Liver (tissue), 3 donors: ENCODE results near the gene LDB2.

Experiments
- JUND ChIP-seq, 2 donors: IDR thresholded peaks; 2 replicates each; pipeline ENCODE4 v1.6.1; 2016; ENCODE audit warnings: antibody characterized with exemption in 2 of 2
- RXRA ChIP-seq, 2 donors: IDR thresholded peaks; 2 replicates each; pipeline ENCODE4 v1.6.1; 2017 to 2018; ENCODE audit warnings: antibody characterized with exemption in 2 of 2, mild to moderate bottlenecking in 1 of 2
- TF ChIP-seq, protein P1 (sequence below): fragments of 150-350 bp; IDR thresholded peaks from 2 replicates; pipeline ENCODE4 v1.5.1; 2017; ENCODE audit warnings: improper control_type of control experiment, low read depth, low read length; ENCODE audit not compliant: missing input control
- TF ChIP-seq, protein P2 (sequence below): IDR thresholded peaks from 2 replicates; pipeline ENCODE4 v1.6.1; 2016; ENCODE audit warnings: antibody characterized with exemption
- TF ChIP-seq, protein P3 (sequence below): IDR thresholded peaks from 2 replicates; pipeline ENCODE4 v1.6.1; 2016; ENCODE audit warnings: antibody characterized with exemption
- TF ChIP-seq, protein P4 (sequence below): IDR thresholded peaks from 2 replicates; pipeline ENCODE4 v1.6.1; 2016; ENCODE audit warnings: antibody characterized with exemption
- TF ChIP-seq, protein P5 (sequence below): IDR thresholded peaks from 2 replicates; pipeline ENCODE4 v1.6.1; 2016; ENCODE audit warnings: antibody characterized with exemption, mild to moderate bottlenecking
- donor health status: healthy.
- donor health status: healthy.

DNA sequence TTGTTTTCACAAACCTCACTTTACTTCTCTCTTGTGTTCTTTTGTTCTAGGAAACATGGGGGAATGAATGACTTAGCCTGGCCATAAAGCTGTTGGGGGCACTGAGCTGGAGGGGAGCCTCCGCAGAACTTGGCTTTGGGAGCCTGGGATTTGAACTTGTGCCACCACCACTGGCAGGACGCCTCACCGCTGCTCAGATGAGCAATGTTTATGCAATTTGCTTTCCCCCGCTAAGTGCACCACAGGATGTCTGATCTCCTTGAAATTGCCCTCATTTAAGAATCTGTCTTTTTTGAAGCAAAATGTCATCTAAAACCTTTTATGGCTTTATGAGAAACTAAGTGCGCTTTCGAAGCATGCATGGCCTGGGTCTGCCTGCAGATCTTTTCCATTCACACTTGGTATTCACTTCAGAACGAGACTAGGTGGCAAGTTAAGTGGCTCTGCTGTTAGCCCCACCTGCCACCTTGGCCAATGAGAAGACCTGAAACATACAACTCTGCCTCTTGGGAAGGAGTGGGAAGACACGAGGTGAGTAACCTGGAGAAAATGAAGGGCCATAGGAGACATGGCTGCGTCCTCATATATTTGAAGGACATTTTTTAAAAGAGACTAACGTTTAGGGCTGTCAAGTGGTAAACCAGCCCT, 119.3 kb downstream of the LDB2 start:
- TF ChIP-seq, protein P1, sequence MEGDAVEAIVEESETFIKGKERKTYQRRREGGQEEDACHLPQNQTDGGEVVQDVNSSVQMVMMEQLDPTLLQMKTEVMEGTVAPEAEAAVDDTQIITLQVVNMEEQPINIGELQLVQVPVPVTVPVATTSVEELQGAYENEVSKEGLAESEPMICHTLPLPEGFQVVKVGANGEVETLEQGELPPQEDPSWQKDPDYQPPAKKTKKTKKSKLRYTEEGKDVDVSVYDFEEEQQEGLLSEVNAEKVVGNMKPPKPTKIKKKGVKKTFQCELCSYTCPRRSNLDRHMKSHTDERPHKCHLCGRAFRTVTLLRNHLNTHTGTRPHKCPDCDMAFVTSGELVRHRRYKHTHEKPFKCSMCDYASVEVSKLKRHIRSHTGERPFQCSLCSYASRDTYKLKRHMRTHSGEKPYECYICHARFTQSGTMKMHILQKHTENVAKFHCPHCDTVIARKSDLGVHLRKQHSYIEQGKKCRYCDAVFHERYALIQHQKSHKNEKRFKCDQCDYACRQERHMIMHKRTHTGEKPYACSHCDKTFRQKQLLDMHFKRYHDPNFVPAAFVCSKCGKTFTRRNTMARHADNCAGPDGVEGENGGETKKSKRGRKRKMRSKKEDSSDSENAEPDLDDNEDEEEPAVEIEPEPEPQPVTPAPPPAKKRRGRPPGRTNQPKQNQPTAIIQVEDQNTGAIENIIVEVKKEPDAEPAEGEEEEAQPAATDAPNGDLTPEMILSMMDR, result no peak
- TF ChIP-seq, protein P2, sequence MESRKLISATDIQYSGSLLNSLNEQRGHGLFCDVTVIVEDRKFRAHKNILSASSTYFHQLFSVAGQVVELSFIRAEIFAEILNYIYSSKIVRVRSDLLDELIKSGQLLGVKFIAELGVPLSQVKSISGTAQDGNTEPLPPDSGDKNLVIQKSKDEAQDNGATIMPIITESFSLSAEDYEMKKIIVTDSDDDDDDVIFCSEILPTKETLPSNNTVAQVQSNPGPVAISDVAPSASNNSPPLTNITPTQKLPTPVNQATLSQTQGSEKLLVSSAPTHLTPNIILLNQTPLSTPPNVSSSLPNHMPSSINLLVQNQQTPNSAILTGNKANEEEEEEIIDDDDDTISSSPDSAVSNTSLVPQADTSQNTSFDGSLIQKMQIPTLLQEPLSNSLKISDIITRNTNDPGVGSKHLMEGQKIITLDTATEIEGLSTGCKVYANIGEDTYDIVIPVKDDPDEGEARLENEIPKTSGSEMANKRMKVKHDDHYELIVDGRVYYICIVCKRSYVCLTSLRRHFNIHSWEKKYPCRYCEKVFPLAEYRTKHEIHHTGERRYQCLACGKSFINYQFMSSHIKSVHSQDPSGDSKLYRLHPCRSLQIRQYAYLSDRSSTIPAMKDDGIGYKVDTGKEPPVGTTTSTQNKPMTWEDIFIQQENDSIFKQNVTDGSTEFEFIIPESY, result no peak
- no peak for TF ChIP-seq RXRA (IDR thresholded peaks at IDR 0.05)
- TF ChIP-seq JUND (IDR thresholded peaks at IDR 0.05), result no peak
- TF ChIP-seq, protein P3, sequence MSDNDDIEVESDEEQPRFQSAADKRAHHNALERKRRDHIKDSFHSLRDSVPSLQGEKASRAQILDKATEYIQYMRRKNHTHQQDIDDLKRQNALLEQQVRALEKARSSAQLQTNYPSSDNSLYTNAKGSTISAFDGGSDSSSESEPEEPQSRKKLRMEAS, result no peak
- TF ChIP-seq, protein P4, sequence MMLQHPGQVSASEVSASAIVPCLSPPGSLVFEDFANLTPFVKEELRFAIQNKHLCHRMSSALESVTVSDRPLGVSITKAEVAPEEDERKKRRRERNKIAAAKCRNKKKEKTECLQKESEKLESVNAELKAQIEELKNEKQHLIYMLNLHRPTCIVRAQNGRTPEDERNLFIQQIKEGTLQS, result no peak
- TF ChIP-seq, protein P5, sequence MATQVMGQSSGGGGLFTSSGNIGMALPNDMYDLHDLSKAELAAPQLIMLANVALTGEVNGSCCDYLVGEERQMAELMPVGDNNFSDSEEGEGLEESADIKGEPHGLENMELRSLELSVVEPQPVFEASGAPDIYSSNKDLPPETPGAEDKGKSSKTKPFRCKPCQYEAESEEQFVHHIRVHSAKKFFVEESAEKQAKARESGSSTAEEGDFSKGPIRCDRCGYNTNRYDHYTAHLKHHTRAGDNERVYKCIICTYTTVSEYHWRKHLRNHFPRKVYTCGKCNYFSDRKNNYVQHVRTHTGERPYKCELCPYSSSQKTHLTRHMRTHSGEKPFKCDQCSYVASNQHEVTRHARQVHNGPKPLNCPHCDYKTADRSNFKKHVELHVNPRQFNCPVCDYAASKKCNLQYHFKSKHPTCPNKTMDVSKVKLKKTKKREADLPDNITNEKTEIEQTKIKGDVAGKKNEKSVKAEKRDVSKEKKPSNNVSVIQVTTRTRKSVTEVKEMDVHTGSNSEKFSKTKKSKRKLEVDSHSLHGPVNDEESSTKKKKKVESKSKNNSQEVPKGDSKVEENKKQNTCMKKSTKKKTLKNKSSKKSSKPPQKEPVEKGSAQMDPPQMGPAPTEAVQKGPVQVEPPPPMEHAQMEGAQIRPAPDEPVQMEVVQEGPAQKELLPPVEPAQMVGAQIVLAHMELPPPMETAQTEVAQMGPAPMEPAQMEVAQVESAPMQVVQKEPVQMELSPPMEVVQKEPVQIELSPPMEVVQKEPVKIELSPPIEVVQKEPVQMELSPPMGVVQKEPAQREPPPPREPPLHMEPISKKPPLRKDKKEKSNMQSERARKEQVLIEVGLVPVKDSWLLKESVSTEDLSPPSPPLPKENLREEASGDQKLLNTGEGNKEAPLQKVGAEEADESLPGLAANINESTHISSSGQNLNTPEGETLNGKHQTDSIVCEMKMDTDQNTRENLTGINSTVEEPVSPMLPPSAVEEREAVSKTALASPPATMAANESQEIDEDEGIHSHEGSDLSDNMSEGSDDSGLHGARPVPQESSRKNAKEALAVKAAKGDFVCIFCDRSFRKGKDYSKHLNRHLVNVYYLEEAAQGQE, result no peak
